Ectodermal cell (in vitro differentiated cells): ENCODE results near the gene R3HDM4.

Source experiments
- H3K27ac ChIP-seq: 2 replicates; pipeline ENCODE4 v1.7.0; 2013; ENCODE audit warnings: mild to moderate bottlenecking, low read depth, low read length; ENCODE audit not compliant: insufficient read depth, poor library complexity, severe bottlenecking
- H3K27me3 ChIP-seq: 2 replicates; pipeline ENCODE4 v1.7.0; 2013; ENCODE audit warnings: mild to moderate bottlenecking, low read length; ENCODE audit not compliant: insufficient read depth, control insufficient read depth, poor library complexity, severe bottlenecking
- H3K36me3 ChIP-seq: one replicate; pipeline ENCODE4 v1.7.0; 2013; ENCODE audit warnings: low read length; ENCODE audit not compliant: control insufficient read depth, insufficient read depth
- H3K4me1 ChIP-seq: one replicate; pipeline ENCODE4 v1.7.0; 2013; ENCODE audit warnings: low read length; ENCODE audit not compliant: control insufficient read depth, insufficient read depth
- H3K4me3 ChIP-seq: 2 replicates; pipeline ENCODE4 v1.7.0; 2013; ENCODE audit warnings: low read depth, low read length, control low read depth; ENCODE audit not compliant: insufficient read depth
- H3K9me3 ChIP-seq: 2 replicates; pipeline ENCODE4 v1.7.0; 2013; ENCODE audit warnings: mild to moderate bottlenecking, low read length, moderate library complexity; ENCODE audit not compliant: control insufficient read depth
- WGBS, 2 experiments: methylation state at CpG; one replicate each; pipeline ENCODE4 v1.1.7; 2013; ENCODE audit warnings: missing lambda C conversion rate in 2 of 2; 5-methylcytosine and 5-hydroxymethylcytosine counted together

Gene R3HDM4

DNA sequence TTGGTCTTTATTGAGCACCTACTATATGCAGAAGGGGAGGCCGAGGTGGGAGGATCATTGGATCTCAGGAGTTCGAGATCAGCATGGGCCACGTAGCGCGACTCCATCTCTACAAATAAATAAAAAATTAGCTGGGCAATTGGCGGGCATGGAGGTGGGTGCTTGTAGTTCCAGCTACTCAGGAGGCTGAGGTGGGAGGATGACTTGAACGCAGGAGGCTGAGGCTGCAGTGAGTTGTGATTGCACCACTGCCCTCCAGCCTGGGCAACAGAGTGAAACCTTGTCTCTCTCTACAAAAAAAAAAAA lies 49.8 kb downstream of the R3HDM4 start:
- Histone ChIP-seq H3K27ac (no peak overlapping the region), H3K27me3 (peaks cover 49% of the 10 kb centered on the region), H3K4me3 (no peak overlapping the region), H3K4me1 (peaks cover 8% of the 10 kb centered on the region), H3K9me3 (no peaks in the 10 kb centered on the region), H3K36me3 (peaks cover 4% of the 10 kb centered on the region)
- 93 to 96% methylated on average over 7 of the region's 7 CpGs for WGBS, 2 experiments

DNA sequence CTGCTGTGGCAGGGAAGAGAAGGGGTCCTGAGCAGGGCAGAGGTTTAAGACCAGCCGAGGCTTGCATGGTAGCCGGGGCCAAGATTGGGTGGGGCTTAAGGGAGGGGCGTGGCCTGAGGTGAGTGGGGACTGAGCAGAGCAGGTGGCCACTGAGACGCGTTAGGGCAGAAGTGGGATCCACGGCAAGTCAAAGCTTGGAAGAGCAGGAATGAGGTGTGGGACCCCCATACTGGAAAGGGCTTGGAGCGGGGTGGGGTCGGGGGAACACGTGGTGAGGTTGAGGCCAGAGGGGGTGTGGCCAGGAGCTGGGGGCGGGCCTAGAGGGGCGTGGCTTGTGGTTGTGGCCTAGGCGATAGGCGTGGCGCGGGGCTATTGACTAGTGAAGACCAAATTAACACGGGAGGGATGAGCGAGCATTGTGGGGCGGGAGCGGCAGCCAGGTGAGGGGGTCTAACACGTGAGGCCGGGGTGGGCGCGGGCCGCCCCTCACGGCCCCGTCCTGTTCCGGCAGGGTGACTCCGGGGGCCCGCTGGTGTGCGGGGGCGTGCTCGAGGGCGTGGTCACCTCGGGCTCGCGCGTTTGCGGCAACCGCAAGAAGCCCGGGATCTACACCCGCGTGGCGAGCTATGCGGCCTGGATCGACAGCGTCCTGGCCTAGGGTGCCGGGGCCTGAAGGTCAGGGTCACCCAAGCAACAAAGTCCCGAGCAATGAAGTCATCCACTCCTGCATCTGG lies 50.3 kb downstream of the R3HDM4 start:
- Histone ChIP-seq H3K9me3 (no peaks in the 10 kb centered on the region), H3K4me1 (peaks cover 7% of the 10 kb centered on the region), H3K27ac (no peak overlapping the region), H3K27me3 (peaks cover 49% of the 10 kb centered on the region), H3K36me3 (no peaks in the 10 kb centered on the region), H3K4me3 (no peak overlapping the region)
- 38 to 40% methylated on average over 48 of the region's 48 CpGs for WGBS, 2 experiments

GRCh38 chr19:861756-862580 lies 51.1 kb downstream of the R3HDM4 start:
- no peak overlapping the region for H3K27ac ChIP-seq
- H3K4me1 ChIP-seq, result no peaks in the 10 kb centered on the region
- 11 to 12% methylated on average over 60 of the region's 60 CpGs for WGBS, 2 experiments
- H3K9me3 ChIP-seq, result no peaks in the 10 kb centered on the region
- H3K36me3 ChIP-seq, result no peaks in the 10 kb centered on the region
- peaks cover 49% of the 10 kb centered on the region for H3K27me3 ChIP-seq
- no peak overlapping the region for H3K4me3 ChIP-seq

- no peaks in the 10 kb centered on the region for H3K4me1 ChIP-seq
- WGBS, 2 experiments, result 58 to 60% methylated on average over 33 to 35 of the region's 35 CpGs
- peaks cover 49% of the 10 kb centered on the region for H3K27me3 ChIP-seq
- H3K9me3 ChIP-seq, result no peaks in the 10 kb centered on the region
- H3K4me3 ChIP-seq, result no peak overlapping the region
- H3K27ac ChIP-seq, result no peak overlapping the region
- no peaks in the 10 kb centered on the region for H3K36me3 ChIP-seq
These were observed 51.8 kb downstream of the R3HDM4 start for GRCh38 chr19:861141-861755.

GRCh38 chr19:858868-859843 lies 53.9 kb downstream of the R3HDM4 start, which contains the start of gene CFD:
CFD (plus strand) TSS chr19:859664; CDS start chr19:859690, 26 bp downstream.
- 69 to 78% methylated on average over 24 of the region's 24 CpGs for WGBS, 2 experiments
- Histone ChIP-seq H3K27me3 (peaks cover 49% of the 10 kb centered on the region), H3K4me3 (peak within 1 kb of the TSS; percentile 16), H3K36me3 (no peaks in the 10 kb centered on the region), H3K9me3 (no peaks in the 10 kb centered on the region), H3K27ac (no peak within 1 kb of the TSS), H3K4me1 (no peaks in the 10 kb centered on the region)

- no peaks in the 10 kb centered on the region for H3K9me3 ChIP-seq
- WGBS, 2 experiments, result 79 to 81% methylated on average over 9 of the region's 9 CpGs
- peaks cover 46% of the 10 kb centered on the region for H3K27me3 ChIP-seq
- H3K4me3 ChIP-seq, result no peak overlapping the region
- no peaks in the 10 kb centered on the region for H3K4me1 ChIP-seq
- H3K27ac ChIP-seq, result no peak overlapping the region
- H3K36me3 ChIP-seq, result no peaks in the 10 kb centered on the region
These were observed 54.7 kb downstream of the R3HDM4 start for GRCh38 chr19:858284-858683.

DNA sequence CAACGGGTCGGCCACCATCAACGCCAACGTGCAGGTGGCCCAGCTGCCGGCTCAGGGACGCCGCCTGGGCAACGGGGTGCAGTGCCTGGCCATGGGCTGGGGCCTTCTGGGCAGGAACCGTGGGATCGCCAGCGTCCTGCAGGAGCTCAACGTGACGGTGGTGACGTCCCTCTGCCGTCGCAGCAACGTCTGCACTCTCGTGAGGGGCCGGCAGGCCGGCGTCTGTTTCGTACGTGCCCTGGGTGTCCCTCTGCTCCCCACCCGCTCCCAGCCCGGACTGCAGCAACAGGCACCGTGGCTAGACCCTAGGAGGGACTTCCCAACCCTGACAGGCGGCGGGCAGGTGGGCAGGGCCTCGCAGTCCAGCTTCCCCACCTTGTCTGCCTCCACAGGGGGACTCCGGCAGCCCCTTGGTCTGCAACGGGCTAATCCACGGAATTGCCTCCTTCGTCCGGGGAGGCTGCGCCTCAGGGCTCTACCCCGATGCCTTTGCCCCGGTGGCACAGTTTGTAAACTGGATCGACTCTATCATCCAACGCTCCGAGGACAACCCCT lies 57.4 kb downstream of the R3HDM4 start:
- Histone ChIP-seq H3K4me1 (no peaks in the 10 kb centered on the region), H3K27me3 (peaks cover 21% of the 10 kb centered on the region), H3K27ac (no peak overlapping the region), H3K36me3 (no peaks in the 10 kb centered on the region), H3K4me3 (no peak overlapping the region), H3K9me3 (no peaks in the 10 kb centered on the region)
- WGBS, 2 experiments, result 79 to 82% methylated on average over 40 of the region's 40 CpGs

GRCh38 chr19:855142-855541 lies 57.9 kb downstream of the R3HDM4 start:
- H3K36me3 ChIP-seq, result no peaks in the 10 kb centered on the region
- 89% methylated on average over 12 of the region's 12 CpGs for WGBS, 2 experiments
- no peak overlapping the region for H3K4me3 ChIP-seq
- H3K4me1 ChIP-seq, result no peaks in the 10 kb centered on the region
- H3K9me3 ChIP-seq, result no peaks in the 10 kb centered on the region
- H3K27ac ChIP-seq, result no peak overlapping the region
- peaks cover 16% of the 10 kb centered on the region for H3K27me3 ChIP-seq

GRCh38 chr19:854549-854948 lies 58.5 kb downstream of the R3HDM4 start:
- Histone ChIP-seq H3K4me1 (no peaks in the 10 kb centered on the region), H3K27me3 (peaks cover 10% of the 10 kb centered on the region), H3K4me3 (no peak overlapping the region), H3K36me3 (no peaks in the 10 kb centered on the region), H3K9me3 (no peaks in the 10 kb centered on the region), H3K27ac (no peak overlapping the region)
- WGBS, 2 experiments, result 97 to 100% methylated on average over 4 of the region's 6 CpGs
